Measurements from ENCODE around the gene PAF1.

- TF ChIP-seq POLR2A (IDR thresholded peaks at IDR 0.05; ENCODE audit: low read length) (no peak), GATA1 (IDR thresholded peaks at IDR 0.05; ENCODE audit: low read depth, low read length) (no peak)
These were observed 34.8 kb downstream of the PAF1 start for GRCh38 chr19:39356073-39356472.
